Measurements from ENCODE around the gene HDHD5.

The HDHD5 gene

GRCh38 chr22:17105143-17106129, 53.6 kb downstream of the HDHD5 start:
- DNase-seq = no peak

GRCh38 chr22:17104336-17104935, 54.6 kb downstream of the HDHD5 start:
- DNase-seq = no peak

DNA sequence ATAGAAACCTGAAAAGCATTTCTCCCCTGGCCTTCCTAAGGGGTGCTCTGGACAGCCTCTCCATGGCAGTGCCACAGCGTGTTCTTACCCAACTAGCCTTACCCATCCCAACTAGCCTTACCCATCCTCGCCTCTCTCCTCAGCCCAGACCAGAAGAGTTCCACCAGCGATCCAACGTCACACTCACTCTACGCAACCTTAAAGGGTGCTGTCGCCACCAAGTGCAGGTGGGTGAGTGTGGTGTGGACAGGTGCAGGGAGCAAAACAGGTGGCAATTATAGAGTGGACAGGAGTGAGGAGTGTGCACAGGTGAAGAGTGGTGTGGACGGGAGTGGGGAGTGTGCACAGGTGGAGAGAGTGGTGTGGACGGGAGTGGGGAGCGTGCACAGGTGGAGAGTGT, 55.7 kb downstream of the HDHD5 start:
- no peak for DNase-seq

GRCh38 chr22:17102297-17102667, 56.8 kb downstream of the HDHD5 start:
- DNase-seq = no peak

DNA sequence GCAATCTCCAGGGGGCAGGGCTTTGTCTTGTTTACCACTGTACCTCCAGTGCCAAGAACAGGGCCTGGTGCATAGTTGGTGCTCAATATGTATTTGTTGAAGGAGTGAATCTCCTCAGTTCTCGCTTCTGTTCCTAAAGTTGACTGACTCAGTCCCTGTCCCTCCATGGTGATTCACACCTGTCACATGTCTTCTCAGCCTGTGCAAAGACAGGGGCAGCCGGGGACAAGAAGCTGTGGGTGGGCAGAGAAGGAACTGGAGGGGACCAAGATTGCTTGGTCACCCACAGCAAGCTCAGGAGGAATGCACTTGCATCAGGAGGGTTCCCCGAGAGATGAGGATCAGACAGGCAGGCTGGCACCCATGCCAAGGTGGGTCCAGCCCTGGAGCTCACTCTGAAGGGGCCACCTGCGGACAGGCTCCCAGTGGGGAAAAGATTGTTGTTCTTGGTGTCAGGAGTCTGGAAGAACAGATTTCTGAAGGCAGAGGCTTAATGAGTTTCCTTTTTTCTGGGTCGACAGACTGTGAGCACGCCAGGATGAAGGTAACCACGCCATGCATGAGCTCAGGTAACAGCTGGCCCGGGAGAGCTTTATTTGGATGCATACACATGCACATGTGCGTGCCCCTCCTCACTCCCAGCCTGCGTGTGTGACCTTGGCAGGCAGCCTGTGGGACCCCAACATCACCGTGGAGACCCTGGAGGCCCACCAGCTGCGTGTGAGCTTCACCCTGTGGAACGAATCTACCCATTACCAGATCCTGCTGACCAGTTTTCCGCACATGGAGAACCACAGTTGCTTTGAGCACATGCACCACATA, 57.4 kb downstream of the HDHD5 start:
- DNase-seq = no peak

DNA sequence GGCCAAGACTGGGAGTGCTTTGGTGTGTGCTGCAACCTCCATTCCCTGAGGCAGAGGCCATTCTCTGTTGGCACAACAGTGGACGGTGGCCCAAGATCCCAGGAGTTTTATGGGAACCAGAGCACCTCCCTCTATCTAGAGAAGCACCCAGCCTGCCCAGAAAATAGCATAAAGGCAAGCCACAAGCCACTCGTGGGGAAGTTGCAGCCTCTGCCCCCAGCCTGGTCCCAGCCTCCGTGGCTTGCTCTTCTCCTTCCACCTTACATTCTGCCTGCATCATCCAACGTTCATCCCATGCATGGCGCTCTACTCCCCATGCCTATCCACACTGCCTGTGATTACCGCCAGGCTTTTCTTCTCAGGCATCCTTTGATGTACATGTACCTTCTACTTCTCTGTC, 58.5 kb downstream of the HDHD5 start:
- no peak for DNase-seq

- DNase-seq = no peak
These were observed 60.7 kb downstream of the HDHD5 start for GRCh38 chr22:17098379-17098819.

- DNase-seq = no peak
These were observed 61.4 kb downstream of the HDHD5 start for GRCh38 chr22:17097701-17098100.

GRCh38 chr22:17097062-17097461, 62.0 kb downstream of the HDHD5 start:
- DNase-seq = no peak

DNA sequence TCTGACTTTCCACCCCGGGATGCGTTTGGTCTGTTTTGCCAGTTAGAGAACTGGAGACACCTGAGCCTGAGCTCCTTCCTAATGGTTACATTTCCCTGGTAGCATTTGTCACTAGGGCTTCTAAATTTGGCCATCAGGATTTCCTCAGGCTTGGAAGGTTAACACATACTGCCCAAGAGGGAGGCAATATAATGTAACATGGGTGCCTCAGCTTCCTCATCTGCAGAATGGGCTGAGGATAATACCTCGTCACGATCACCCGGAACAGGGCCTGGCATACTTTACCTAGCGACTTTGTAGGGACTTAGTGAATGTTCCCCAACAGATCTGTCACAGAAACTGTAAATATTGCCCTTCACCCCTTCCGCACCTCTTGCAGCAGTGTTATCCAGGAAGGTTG, 63.0 kb downstream of the HDHD5 start:
- no peak for DNase-seq

DNA sequence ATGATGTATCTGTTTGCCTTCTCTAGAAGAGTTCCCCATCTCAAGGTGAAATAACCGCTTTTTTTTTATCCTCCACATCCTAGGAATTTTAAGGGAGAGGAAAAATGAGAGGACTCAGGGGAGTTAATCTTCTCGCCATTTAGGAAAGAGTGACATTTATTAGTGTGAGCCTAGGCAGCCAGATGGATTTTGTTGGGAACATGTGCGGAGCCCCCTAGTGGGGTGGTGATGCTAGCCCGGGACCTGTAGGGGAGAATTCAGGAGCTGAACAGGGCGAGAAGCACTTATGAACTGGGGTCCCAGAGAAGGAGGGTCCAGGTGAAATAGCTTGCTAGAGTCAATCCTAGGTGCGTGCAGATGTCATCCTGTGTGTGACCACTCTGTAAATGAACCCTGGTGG, 63.5 kb downstream of the HDHD5 start:
- DNase-seq = no peak

DNA sequence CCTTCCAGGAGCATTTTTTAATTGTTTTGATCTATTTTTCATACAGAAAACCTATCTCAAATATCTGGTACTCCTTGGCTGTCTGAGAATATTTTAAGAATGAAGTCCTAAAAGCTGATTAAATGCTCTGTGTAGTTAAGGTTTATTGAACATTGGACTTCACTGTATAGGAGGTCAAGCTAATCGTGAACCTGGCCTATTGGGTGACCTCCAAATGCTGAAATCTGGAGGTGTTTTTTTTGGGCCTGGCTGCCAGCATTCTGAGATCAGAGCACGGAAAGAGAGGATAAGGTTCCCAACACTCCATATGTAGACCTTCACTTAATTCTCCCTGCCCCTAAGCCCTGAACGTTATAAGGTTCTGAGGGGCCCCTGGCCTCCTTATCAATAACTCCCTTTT, 66.0 kb downstream of the HDHD5 start:
- no peak for DNase-seq

DNA sequence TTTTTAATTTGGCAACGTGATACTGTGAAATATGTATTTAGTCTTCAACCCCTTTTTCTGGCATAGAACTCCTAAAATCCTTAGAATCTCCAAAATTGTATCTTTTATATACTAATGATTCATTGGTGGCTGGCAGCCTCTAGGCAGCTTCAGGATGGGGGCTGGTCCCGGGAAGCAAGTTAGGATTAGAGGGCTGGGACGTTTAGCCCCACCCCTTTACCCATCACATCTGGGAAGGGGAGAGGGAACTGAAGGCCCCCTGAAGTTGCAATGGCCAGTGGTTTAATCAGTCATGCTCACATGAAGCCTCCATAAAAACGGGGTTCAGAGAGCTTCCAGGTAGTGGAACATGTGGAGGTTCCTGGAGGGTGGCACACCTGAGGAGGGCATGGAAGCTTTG, 67.2 kb downstream of the HDHD5 start:
- DNase-seq = no peak

- no peak for DNase-seq
These were observed 68.5 kb downstream of the HDHD5 start for GRCh38 chr22:17090550-17090949.
